Natural killer cell (primary cell): ENCODE data around the gene MRPS9. TPM values are rescaled to one million over a fixed set of nuclear protein-coding genes. Genes with fewer than 3 reads are reported as not detected.

Experiments
- ATAC-seq, 3 donors: fragments of 150-1000 bp in 2 of 3; fragments of 200-7000 bp in 1 of 3; cut with Tn5 transposase; 1 replicate in 1 of 3; 2 replicates in 2 of 3; pipeline ENCODE4 v1.10.0; 2021; ENCODE audit warnings: mild to moderate bottlenecking in 2 of 3, moderate library complexity in 2 of 3
- DNase-seq, 2 donors: peaks; one replicate each; pipeline versions ENCODE4 v3.0.0 to v3.0.0-alpha.2; 2013 to 2021; ENCODE audit warnings: mixed read lengths in 1 of 2
- H3K27ac ChIP-seq: one replicate; pipeline ENCODE4 v1.5.1; 2013; ENCODE audit warnings: mild to moderate bottlenecking, low read length
- H3K27me3 ChIP-seq: one replicate; pipeline ENCODE4 v1.6.1; 2013; ENCODE audit warnings: low read length; ENCODE audit not compliant: control insufficient read depth, insufficient read depth
- H3K36me3 ChIP-seq: one replicate; pipeline ENCODE4 v1.6.1; 2013; ENCODE audit warnings: low read length; ENCODE audit not compliant: control insufficient read depth, insufficient read depth
- H3K4me1 ChIP-seq: one replicate; pipeline ENCODE4 v1.6.1; 2013; ENCODE audit warnings: low read length; ENCODE audit not compliant: control insufficient read depth, insufficient read depth
- H3K4me3 ChIP-seq: one replicate; pipeline ENCODE4 v1.5.1; 2013; ENCODE audit warnings: low read length
- H3K9me3 ChIP-seq: one replicate; pipeline ENCODE4 v1.6.1; 2013; ENCODE audit warnings: low read length; ENCODE audit not compliant: control insufficient read depth, insufficient read depth
- H3K27ac Mint-ChIP-seq, 2 donors: one replicate each; pipeline ENCODE4 v1.8.0; 2022; ENCODE audit warnings: mild to moderate bottlenecking in 2 of 2, mixed read lengths in 2 of 2, moderate library complexity in 1 of 2
- H3K27me3 Mint-ChIP-seq, 2 donors: one replicate each; pipeline ENCODE4 v1.8.0; 2022; ENCODE audit warnings: low read depth in 2 of 2, mixed read lengths in 2 of 2
- H3K36me3 Mint-ChIP-seq: one replicate; pipeline ENCODE4 v1.8.0; 2022; ENCODE audit warnings: mixed read lengths
- H3K4me1 Mint-ChIP-seq, 2 donors: one replicate each; pipeline ENCODE4 v1.8.0; 2022; ENCODE audit warnings: mixed read lengths in 2 of 2
- H3K4me3 Mint-ChIP-seq: one replicate; pipeline ENCODE4 v1.8.0; 2022; ENCODE audit warnings: mild to moderate bottlenecking, moderate library complexity, mixed read lengths
- H3K9me3 Mint-ChIP-seq, 2 donors: one replicate each; pipeline ENCODE4 v1.8.0; 2022; ENCODE audit warnings: mixed read lengths in 2 of 2
- WGBS: methylation state at CpG from one replicate; pipeline ENCODE4 v1.1.7; 2013; ENCODE audit warnings: missing lambda C conversion rate; ENCODE audit not compliant: insufficient coverage; 5-methylcytosine and 5-hydroxymethylcytosine counted together
- intact Hi-C: fragments of 100-400 bp; cut with micrococcal nuclease; formaldehyde crosslinking; loops from one replicate; pipeline ENCODE4 v1.14.2; 2022
- total RNA-seq, 4 donors: library from RNA; stranded (reverse); fragments of 120-200 nt in 1 of 4; gene quantifications; one replicate each; pipeline versions ENCODE4 v1.2.3 to v1.2.4, GENCODE V29; 2013 to 2022
- TF ChIP-seq, protein P1 (sequence below): fragments of 200-600 bp; IDR thresholded peaks from one replicate; pipeline ENCODE4 v1.8.0; 2022; ENCODE audit warnings: antibody characterized with exemption

The MRPS9 gene
- total RNA-seq, 3 donors from 2014 or later (not counting 1 experiment from before 2014, with no cell fraction given), result 17.5 to 25.0 (median 19.2) TPM

DNA sequence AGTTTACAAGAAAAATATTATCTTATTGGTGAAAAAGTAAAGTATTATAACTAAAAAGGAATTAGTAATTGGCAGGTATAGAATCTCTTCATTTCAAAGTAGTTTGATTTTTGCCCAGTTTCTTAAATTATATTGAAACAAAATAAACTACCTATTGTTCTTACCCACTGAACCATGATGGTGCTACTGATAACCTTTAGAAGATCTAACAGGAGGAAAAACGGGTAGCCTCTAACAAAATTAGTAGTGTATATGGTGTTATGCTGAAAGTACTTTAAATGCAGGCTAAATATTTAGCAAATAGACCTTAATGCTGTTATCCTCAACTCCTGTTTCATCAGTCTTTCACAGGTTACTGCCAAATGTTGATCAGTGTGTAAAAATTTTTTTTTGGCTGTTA, 19.1 kb downstream of the MRPS9 start:
- ATAC-seq (peak in 1 of 3 donors; percentile 29), DNase-seq (no peak)
- intact Hi-C loops, result no loop called here
- Histone ChIP-seq H3K36me3 (no peaks in the 10 kb centered on the region), H3K4me3 (no peak overlapping the region), H3K9me3 (no peaks in the 10 kb centered on the region), H3K27ac (no peak overlapping the region), H3K27me3 (no peaks in the 10 kb centered on the region), H3K4me1 (no peaks in the 10 kb centered on the region)
- peaks cover 0 to 4% of the 10 kb centered on the region in 2 donors for H3K9me3 Mint-ChIP-seq
- no peak overlapping the region for H3K4me3 Mint-ChIP-seq
- H3K36me3 Mint-ChIP-seq, result peaks cover 7% of the 10 kb centered on the region
- TF ChIP-seq, protein P1, sequence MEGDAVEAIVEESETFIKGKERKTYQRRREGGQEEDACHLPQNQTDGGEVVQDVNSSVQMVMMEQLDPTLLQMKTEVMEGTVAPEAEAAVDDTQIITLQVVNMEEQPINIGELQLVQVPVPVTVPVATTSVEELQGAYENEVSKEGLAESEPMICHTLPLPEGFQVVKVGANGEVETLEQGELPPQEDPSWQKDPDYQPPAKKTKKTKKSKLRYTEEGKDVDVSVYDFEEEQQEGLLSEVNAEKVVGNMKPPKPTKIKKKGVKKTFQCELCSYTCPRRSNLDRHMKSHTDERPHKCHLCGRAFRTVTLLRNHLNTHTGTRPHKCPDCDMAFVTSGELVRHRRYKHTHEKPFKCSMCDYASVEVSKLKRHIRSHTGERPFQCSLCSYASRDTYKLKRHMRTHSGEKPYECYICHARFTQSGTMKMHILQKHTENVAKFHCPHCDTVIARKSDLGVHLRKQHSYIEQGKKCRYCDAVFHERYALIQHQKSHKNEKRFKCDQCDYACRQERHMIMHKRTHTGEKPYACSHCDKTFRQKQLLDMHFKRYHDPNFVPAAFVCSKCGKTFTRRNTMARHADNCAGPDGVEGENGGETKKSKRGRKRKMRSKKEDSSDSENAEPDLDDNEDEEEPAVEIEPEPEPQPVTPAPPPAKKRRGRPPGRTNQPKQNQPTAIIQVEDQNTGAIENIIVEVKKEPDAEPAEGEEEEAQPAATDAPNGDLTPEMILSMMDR, result no peak
- no peaks in the 10 kb centered on the region for H3K27me3 Mint-ChIP-seq
- WGBS, result 0% methylated on average over 1 of the region's 1 CpG
- H3K27ac Mint-ChIP-seq, result peak overlapping the region; percentile 42 to 64
- H3K4me1 Mint-ChIP-seq, result peaks cover 29 to 30% of the 10 kb centered on the region in 2 donors

- no peak overlapping the region for H3K4me3 ChIP-seq
- Mint-ChIP-seq H3K27me3 (no peaks in the 10 kb centered on the region), H3K27ac (no peak overlapping the region), H3K36me3 (no peaks in the 10 kb centered on the region), H3K9me3 (no peaks in the 10 kb centered on the region), H3K4me3 (no peak overlapping the region), H3K4me1 (peaks cover 37 to 46% of the 10 kb centered on the region in 2 donors)
- intact Hi-C loops, result no loop called here
- WGBS, result 98% methylated on average over 2 of the region's 3 CpGs
- no peak overlapping the region for H3K27ac ChIP-seq
- no peaks in the 10 kb centered on the region for H3K4me1 ChIP-seq
- no peaks in the 10 kb centered on the region for H3K27me3 ChIP-seq
- H3K36me3 ChIP-seq, result no peaks in the 10 kb centered on the region
- no peak for DNase-seq
- TF ChIP-seq, protein P1, result no peak
- no peaks in the 10 kb centered on the region for H3K9me3 ChIP-seq
- ATAC-seq, result no peak
Observed at GRCh38 chr2:105061560-105061959, 23.7 kb downstream of the MRPS9 start.

DNA sequence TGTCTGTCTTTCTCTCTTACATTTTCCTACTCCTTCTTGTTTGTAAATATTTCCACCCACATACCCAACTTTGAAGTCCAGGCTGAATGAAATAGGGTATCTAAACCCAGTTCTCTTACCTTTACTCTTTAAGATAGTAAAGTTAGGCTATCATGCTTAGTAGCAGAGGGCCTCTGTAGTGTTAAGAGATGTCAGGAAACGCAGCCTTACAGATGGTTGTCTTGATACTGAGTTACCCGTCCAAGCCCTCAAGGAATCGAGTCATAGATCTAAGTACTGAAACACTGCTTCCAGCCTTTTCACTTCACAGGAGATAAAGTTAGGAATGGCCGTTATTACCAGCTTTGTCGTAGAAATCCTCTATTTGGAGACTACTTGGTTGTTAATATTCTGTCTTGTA, 24.3 kb downstream of the MRPS9 start:
- peaks cover 34 to 43% of the 10 kb centered on the region in 2 donors for H3K4me1 Mint-ChIP-seq
- TF ChIP-seq, protein P1, result no peak
- DNase-seq (no peak), ATAC-seq (no peak)
- H3K9me3 Mint-ChIP-seq, result no peaks in the 10 kb centered on the region
- H3K27ac Mint-ChIP-seq, result no peak overlapping the region
- Histone ChIP-seq H3K9me3 (no peaks in the 10 kb centered on the region), H3K4me1 (no peaks in the 10 kb centered on the region), H3K27me3 (no peaks in the 10 kb centered on the region), H3K4me3 (no peak overlapping the region), H3K36me3 (no peaks in the 10 kb centered on the region), H3K27ac (no peak overlapping the region)
- no peaks in the 10 kb centered on the region for H3K36me3 Mint-ChIP-seq
- intact Hi-C loops, result no loop called here
- WGBS, result 94% methylated on average over 3 of the region's 5 CpGs
- H3K4me3 Mint-ChIP-seq, result no peak overlapping the region
- no peaks in the 10 kb centered on the region for H3K27me3 Mint-ChIP-seq

DNA sequence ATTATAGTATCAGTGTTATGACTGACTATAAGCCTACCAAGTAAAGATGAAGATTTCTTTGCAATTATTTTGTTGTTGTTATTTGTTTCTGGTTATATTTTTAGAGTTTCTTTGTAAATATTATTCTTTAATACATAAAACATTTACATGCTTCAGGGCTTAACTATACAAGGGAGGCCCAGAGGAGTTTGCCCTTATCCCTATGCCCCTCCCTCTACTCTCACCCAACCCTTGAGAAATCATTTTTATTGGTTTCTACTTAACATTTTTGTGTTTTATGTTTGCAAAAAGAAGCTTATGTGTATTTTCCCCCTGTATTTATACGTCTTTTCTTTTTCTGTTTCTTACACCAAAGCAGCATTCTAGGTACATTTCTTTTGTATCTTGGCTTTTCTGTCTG, 30.5 kb downstream of the MRPS9 start:
- no peaks in the 10 kb centered on the region for H3K9me3 ChIP-seq
- Mint-ChIP-seq H3K27me3 (no peaks in the 10 kb centered on the region), H3K36me3 (no peaks in the 10 kb centered on the region), H3K4me1 (peaks cover 59 to 63% of the 10 kb centered on the region in 2 donors), H3K4me3 (no peak overlapping the region), H3K27ac (peak overlapping the region in 1 of 2 donors; percentile 8), H3K9me3 (no peaks in the 10 kb centered on the region)
- no peak overlapping the region for H3K4me3 ChIP-seq
- DNase-seq (no peak), ATAC-seq (no peak)
- TF ChIP-seq, protein P1, result no peak
- H3K36me3 ChIP-seq, result peaks cover under 1% of the 10 kb centered on the region
- no peaks in the 10 kb centered on the region for H3K27me3 ChIP-seq
- WGBS, result no CpG with 5 or more reads among the region's 1 CpG
- peaks cover 16% of the 10 kb centered on the region for H3K4me1 ChIP-seq
- H3K27ac ChIP-seq, result no peak overlapping the region
- intact Hi-C loops, result no loop called here
